ENCODE data around the gene MBNL3. TPM values are rescaled to one million over a fixed set of nuclear protein-coding genes. Genes with fewer than 3 reads are reported as not detected.

MBNL3 gene
- total RNA-seq, 6 donors from 2014 or later = 4.1 to 23.3 (median 17.4) TPM

- no peak for ATAC-seq (ENCODE audit: low FRiP score in 2 of 2)
- no peaks in the 10 kb centered on the region for H3K36me3 ChIP-seq
- no peak for DNase-seq
- no peaks in the 10 kb centered on the region for H3K9me3 ChIP-seq
- H3K27ac ChIP-seq = no peak overlapping the region
- no peak overlapping the region for H3K4me3 ChIP-seq
- H3K4me1 ChIP-seq = no peaks in the 10 kb centered on the region
- WGBS, 2 donors = 54 to 77% methylated on average over 3 of the region's 3 CpGs
- TF ChIP-seq POLR2A (IDR thresholded peaks at IDR 0.05) (no peak), EP300 (IDR thresholded peaks at IDR 0.05) (no peak), CTCF (IDR thresholded peaks at IDR 0.05) (no peak)
- no peaks in the 10 kb centered on the region for H3K27me3 ChIP-seq
Measured at GRCh38 chrX:132425744-132426318, 63.0 kb downstream of the MBNL3 start.

- TF ChIP-seq POLR2AphosphoS5 (IDR thresholded peaks at IDR 0.05) (no peak), POLR2A (IDR thresholded peaks at IDR 0.05) (no peak), CTCF (IDR thresholded peaks at IDR 0.05) (no peak), EP300 (IDR thresholded peaks at IDR 0.05) (no peak)
- Histone ChIP-seq H3K36me3 (no peaks in the 10 kb centered on the region), H3K4me1 (no peaks in the 10 kb centered on the region), H3K27me3 (no peaks in the 10 kb centered on the region), H3K4me3 (no peak overlapping the region), H3K27ac (no peak overlapping the region), H3K9me3 (no peaks in the 10 kb centered on the region)
- 70 to 79% methylated on average over 5 of the region's 5 CpGs for WGBS, 2 donors
- DNase-seq (no peak), ATAC-seq (ENCODE audit: low FRiP score in 2 of 2) (no peak)
Measured at GRCh38 chrX:132423323-132423722, 65.5 kb downstream of the MBNL3 start.

GRCh38 chrX:132415012-132415411, 73.8 kb downstream of the MBNL3 start:
- WGBS, 2 donors = 75 to 96% methylated on average over 3 of the region's 3 CpGs
- Histone ChIP-seq H3K36me3 (no peaks in the 10 kb centered on the region), H3K4me3 (no peak overlapping the region), H3K9me3 (no peaks in the 10 kb centered on the region), H3K27ac (no peak overlapping the region), H3K4me1 (no peaks in the 10 kb centered on the region), H3K27me3 (no peaks in the 10 kb centered on the region)
- ATAC-seq (ENCODE audit: low FRiP score in 2 of 2) = no peak
- no peak for DNase-seq
- TF ChIP-seq POLR2AphosphoS5 (IDR thresholded peaks at IDR 0.05) (no peak), EP300 (IDR thresholded peaks at IDR 0.05) (no peak), CTCF (IDR thresholded peaks at IDR 0.05) (no peak), POLR2A (IDR thresholded peaks at IDR 0.05) (no peak)

- no peaks in the 10 kb centered on the region for H3K9me3 ChIP-seq
- H3K27me3 ChIP-seq = no peaks in the 10 kb centered on the region
- H3K27ac ChIP-seq = no peak overlapping the region
- H3K4me3 ChIP-seq = no peak overlapping the region
- TF ChIP-seq POLR2AphosphoS5 (IDR thresholded peaks at IDR 0.05) (no peak), POLR2A (IDR thresholded peaks at IDR 0.05) (no peak), CTCF (IDR thresholded peaks at IDR 0.05) (no peak), EP300 (IDR thresholded peaks at IDR 0.05) (no peak)
- no peaks in the 10 kb centered on the region for H3K4me1 ChIP-seq
- WGBS, 2 donors = 74 to 79% methylated on average over 2 of the region's 2 CpGs
- no peak for DNase-seq
- no peak for ATAC-seq (ENCODE audit: low FRiP score in 2 of 2)
- H3K36me3 ChIP-seq = no peaks in the 10 kb centered on the region
Measured at GRCh38 chrX:132414404-132414803, 74.4 kb downstream of the MBNL3 start.

- WGBS, 2 donors = 50 to 59% methylated on average over 6 to 7 of the region's 7 CpGs
- Histone ChIP-seq H3K27ac (no peak overlapping the region), H3K4me1 (no peaks in the 10 kb centered on the region), H3K27me3 (no peaks in the 10 kb centered on the region), H3K4me3 (no peak overlapping the region), H3K9me3 (no peaks in the 10 kb centered on the region), H3K36me3 (no peaks in the 10 kb centered on the region)
- ATAC-seq (ENCODE audit: low FRiP score in 2 of 2) (no peak), DNase-seq (no peak)
- no peak for TF ChIP-seq EP300 (IDR thresholded peaks at IDR 0.05)
- TF ChIP-seq POLR2A (IDR thresholded peaks at IDR 0.05) = no peak
- no peak for TF ChIP-seq POLR2AphosphoS5 (IDR thresholded peaks at IDR 0.05)
Measured at GRCh38 chrX:132413459-132413858, 75.4 kb downstream of the MBNL3 start.
